H1 (cell line): Measurements from ENCODE around the gene FRY. TPM values are rescaled to one million over a fixed set of nuclear protein-coding genes. Genes with fewer than 3 reads are reported as not detected.

Experiments
- CTCF ChIA-PET: fragments of 300-600 bp; sonication (Branson Sonifier 250); formaldehyde crosslinking; loops from one replicate; lab custom pipeline; 2021; ENCODE audit not compliant: partially characterized antibody; lab: Charles Lee
- POLR2A ChIA-PET: fragments of 300-600 bp; sonication (Branson Sonifier 250); formaldehyde crosslinking; loops from one replicate; lab custom pipeline; 2021; ENCODE audit warnings: inconsistent platforms; ENCODE audit not compliant: partially characterized antibody; lab: Charles Lee
- DNase-seq, 2 experiments: peaks; one replicate each; pipeline versions ENCODE4 v3.0.0 to v3.0.0-alpha.2; 2010 to 2022; ENCODE audit warnings: low spot score in 2 of 2, low read depth in 1 of 2, mixed read lengths in 1 of 2
- FAIRE-seq: peaks from 2 replicates; lab custom pipeline; 2011; peaks lifted over from hg19 to GRCh38; lab: Jason Lieb, UNC
- H2AFZ ChIP-seq: 2 replicates; pipeline ENCODE4 v1.8.1; 2012; ENCODE audit warnings: low read length, inconsistent platforms
- H2AK5ac ChIP-seq: 2 replicates; pipeline ENCODE4 v1.6.1; 2013; ENCODE audit warnings: low read depth, low read length
- H2BK120ac ChIP-seq: replicated peaks from 2 replicates; pipeline ENCODE3; 2013; ENCODE audit warnings: low read depth, low read length, inconsistent platforms
- H2BK12ac ChIP-seq: 2 replicates; pipeline ENCODE4 v1.6.1; 2013; ENCODE audit warnings: low read depth, low read length
- H2BK15ac ChIP-seq: 2 replicates; pipeline ENCODE4 v1.6.1; 2013; ENCODE audit warnings: low read length
- H2BK20ac ChIP-seq: 2 replicates; pipeline ENCODE4 v1.6.1; 2013; ENCODE audit warnings: low read length
- H2BK5ac ChIP-seq: 2 replicates; pipeline ENCODE4 v1.6.1; 2013; ENCODE audit warnings: low read depth, low read length
- H3K14ac ChIP-seq: 2 replicates; pipeline ENCODE4 v1.6.1; 2013; ENCODE audit warnings: inconsistent platforms; ENCODE audit not compliant: insufficient read length
- H3K18ac ChIP-seq: 2 replicates; pipeline ENCODE4 v1.6.1; 2013; ENCODE audit warnings: low read length; ENCODE audit errors: extremely low read depth
- H3K23ac ChIP-seq: 2 replicates; pipeline ENCODE4 v1.6.1; 2013; ENCODE audit warnings: inconsistent platforms; ENCODE audit not compliant: insufficient read length
- H3K23me2 ChIP-seq: 2 replicates; pipeline ENCODE4 v1.6.1; 2013; ENCODE audit warnings: low read depth, low read length
- H3K27ac ChIP-seq: 2 replicates; pipeline ENCODE4 v1.6.1; 2011; ENCODE audit warnings: low read depth, low read length, inconsistent platforms
- H3K27me3 ChIP-seq, 4 experiments: replicated peaks in 1 of 4; 1 replicate in 1 of 4; 2 replicates in 3 of 4; pipeline versions ENCODE4 v1.6.1 to v1.8.1; 2011 to 2013; ENCODE audit warnings: low read length in 3 of 4, mild to moderate bottlenecking in 3 of 4, inconsistent platforms in 2 of 4, mixed read lengths in 2 of 4, moderate library complexity in 1 of 4; ENCODE audit not compliant: control insufficient read depth in 3 of 4, insufficient read depth in 3 of 4; ENCODE audit errors: extremely low read depth in 1 of 4
- H3K36me3 ChIP-seq, 4 experiments: 2 replicates each; pipeline versions ENCODE4 v1.6.1 to v1.8.1; 2011 to 2013; ENCODE audit warnings: mild to moderate bottlenecking in 4 of 4, low read length in 3 of 4, moderate library complexity in 2 of 4, control low read depth in 1 of 4, inconsistent platforms in 1 of 4; ENCODE audit not compliant: insufficient read depth in 4 of 4, control insufficient read depth in 2 of 4
- H3K4ac ChIP-seq: replicated peaks from 2 replicates; pipeline ENCODE3; 2013; ENCODE audit warnings: low read length, low read depth, mixed read lengths, inconsistent platforms; ENCODE audit not compliant: insufficient read length
- H3K4me1 ChIP-seq, 4 experiments: replicated peaks in 1 of 4; 1 replicate in 1 of 4; 2 replicates in 3 of 4; pipeline versions ENCODE4 v1.6.1 to v1.8.1; 2011 to 2013; ENCODE audit warnings: low read length in 3 of 4, inconsistent platforms in 2 of 4, mixed read lengths in 1 of 4; ENCODE audit not compliant: insufficient read depth in 4 of 4, control insufficient read depth in 3 of 4
- H3K4me2 ChIP-seq, 2 experiments: 2 replicates each; pipeline versions ENCODE4 v1.6.1 to v1.8.1; 2011 to 2013; ENCODE audit warnings: low read depth in 2 of 2, low read length in 2 of 2, control low read depth in 1 of 2, inconsistent platforms in 1 of 2, mild to moderate bottlenecking in 1 of 2; ENCODE audit not compliant: insufficient read depth in 1 of 2
- H3K4me3 ChIP-seq, 4 experiments: fragments of 200-600, 300-600 bp in 1 of 4; sonication (generic), shearing (Covaris generic), sonication (Bioruptor Twin) in 1 of 4; 2 replicates each; pipeline versions ENCODE4 v1.5.1 to v1.8.1; 2011 to 2016; ENCODE audit warnings: low read length in 4 of 4, low read depth in 3 of 4, control low read depth in 2 of 4, inconsistent platforms in 2 of 4, mild to moderate bottlenecking in 2 of 4, mixed read lengths in 1 of 4, moderate library complexity in 1 of 4; ENCODE audit not compliant: insufficient read depth in 2 of 4; ENCODE audit errors: extremely low read depth in 1 of 4
- H3K56ac ChIP-seq: replicated peaks from 2 replicates; pipeline ENCODE3; 2013; ENCODE audit warnings: low read depth, mild to moderate bottlenecking, mixed read lengths, low read length, inconsistent platforms; ENCODE audit not compliant: insufficient read length
- H3K79me1 ChIP-seq: 2 replicates; pipeline ENCODE4 v1.6.1; 2013; ENCODE audit warnings: low read depth, low read length, control low read depth
- H3K79me2 ChIP-seq, 2 experiments: 2 replicates each; pipeline versions ENCODE4 v1.6.1 to v1.8.1; 2012 to 2013; ENCODE audit warnings: low read length in 2 of 2, mild to moderate bottlenecking in 2 of 2, inconsistent platforms in 1 of 2; ENCODE audit not compliant: insufficient read depth in 2 of 2, control insufficient read depth in 1 of 2
- H3K9ac ChIP-seq, 4 experiments: replicated peaks in 1 of 4; 1 replicate in 1 of 4; 2 replicates in 3 of 4; pipeline versions ENCODE4 v1.6.1 to v1.8.1; 2011 to 2013; ENCODE audit warnings: low read depth in 3 of 4, low read length in 3 of 4, control low read depth in 2 of 4, mild to moderate bottlenecking in 2 of 4, moderate library complexity in 2 of 4, inconsistent platforms in 1 of 4; ENCODE audit errors: extremely low read depth in 1 of 4
- H3K9me3 ChIP-seq, 2 experiments: 2 replicates each; pipeline versions ENCODE4 v1.6.1 to v1.8.1; 2012 to 2013; ENCODE audit warnings: mild to moderate bottlenecking in 2 of 2, moderate library complexity in 2 of 2, control low read depth in 1 of 2, inconsistent platforms in 1 of 2, low read depth in 1 of 2, low read length in 1 of 2, mixed read lengths in 1 of 2; ENCODE audit not compliant: insufficient read depth in 2 of 2
- H4K20me1 ChIP-seq, 2 experiments: replicated peaks in 1 of 2; 2 replicates each; pipeline versions ENCODE3 to v1.8.1; 2011 to 2013; ENCODE audit warnings: inconsistent platforms in 2 of 2, low read length in 2 of 2, mild to moderate bottlenecking in 1 of 2; ENCODE audit not compliant: insufficient read depth in 2 of 2, control insufficient read depth in 1 of 2
- H4K5ac ChIP-seq: 2 replicates; pipeline ENCODE4 v1.6.1; 2013; ENCODE audit warnings: low read length, low read depth, mixed read lengths, inconsistent platforms; ENCODE audit not compliant: insufficient read length
- H4K8ac ChIP-seq: 2 replicates; pipeline ENCODE4 v1.8.0; 2013; ENCODE audit warnings: mild to moderate bottlenecking, moderate library complexity, low read length, inconsistent platforms; ENCODE audit not compliant: insufficient read depth; ENCODE audit errors: extremely low read depth
- H4K91ac ChIP-seq: replicated peaks from 2 replicates; pipeline ENCODE3; 2013; ENCODE audit warnings: low read length, mixed read lengths, inconsistent platforms; ENCODE audit not compliant: insufficient read length
- CTBP2 ChIP-seq: IDR thresholded peaks from 2 replicates; pipeline ENCODE4 v1.7.0; 2011; ENCODE audit warnings: borderline replicate concordance, mild to moderate bottlenecking, moderate library complexity, mixed read lengths, low read length; ENCODE audit not compliant: insufficient read depth, insufficient read length
- GTF2F1 ChIP-seq: IDR thresholded peaks from 2 replicates; pipeline ENCODE4 v1.6.1; 2012; ENCODE audit warnings: low read depth, low read length, improper control_type of control experiment, borderline replicate concordance
- KDM1A ChIP-seq: fragments of 200-600, 300-600 bp; sonication (generic); IDR thresholded peaks from 2 replicates; pipeline ENCODE4 v1.7.1; 2016; ENCODE audit warnings: mild to moderate bottlenecking, low read length, borderline replicate concordance
- KDM4A ChIP-seq: IDR thresholded peaks from one replicate; pipeline ENCODE4 v1.7.1; 2012; ENCODE audit warnings: low read depth, mild to moderate bottlenecking, moderate library complexity, low read length, inconsistent platforms; ENCODE audit not compliant: severe bottlenecking
- KDM5A ChIP-seq: fragments of 200-600 bp; IDR thresholded peaks from 2 replicates; pipeline ENCODE4 v1.7.1; 2012; ENCODE audit warnings: mild to moderate bottlenecking, low read length, inconsistent platforms, mixed read lengths
- SP4 ChIP-seq: IDR thresholded peaks from 2 replicates; pipeline ENCODE4 v1.6.1; 2012; ENCODE audit warnings: low read length, inconsistent platforms
- WGBS, 2 experiments: shearing (Covaris generic) in 1 of 2; methylation state at CpG; one replicate each; pipeline versions ENCODE4 v1.1.6 to v1.1.7; 2013 to 2015; ENCODE audit warnings: low lambda C conversion rate in 2 of 2, mixed read lengths in 2 of 2, inconsistent platforms in 1 of 2, low coverage in 1 of 2, missing lambda C conversion rate in 1 of 2; ENCODE audit not compliant: insufficient replicate concordance in 2 of 2, insufficient coverage in 1 of 2, insufficient read length in 1 of 2; ENCODE audit errors: extremely low coverage in 1 of 2, missing lambda C conversion rate in 1 of 2; 5-methylcytosine and 5-hydroxymethylcytosine counted together
- polyA plus RNA-seq, 7 experiments: library from polyadenylated mRNA; depleted of rRNA in 3 of 7; stranded (reverse) in 5 of 7; unstranded in 2 of 7; fragments of >200 nt in 5 of 7; fragments of 200-250 nt in 2 of 7; gene quantifications; 1 replicate in 5 of 7; 2 replicates in 1 of 7; 4 replicates in 1 of 7; pipeline versions ENCODE4 v1.2.1 to v1.2.3, GENCODE V29; 2011 to 2013; ENCODE audit warnings: missing spikeins in 2 of 7, mixed read lengths in 2 of 7
- total RNA-seq: library from RNA; stranded (reverse); fragmentation: NEBNext Ultra II Directional; extraction: Animal tissue kit (Norgen Biotek cat#: 25700); gene quantifications from 2 replicates; pipeline ENCODE4 v1.2.1, GENCODE V29; 2021
- TF ChIP-seq, protein P1 (sequence below): IDR thresholded peaks from 2 replicates; pipeline ENCODE4 v1.6.1; 2012; ENCODE audit warnings: inconsistent platforms
- TF ChIP-seq, protein P2 (sequence below): IDR thresholded peaks from 2 replicates; pipeline ENCODE4 v1.6.1; 2011; ENCODE audit warnings: low read depth, mild to moderate bottlenecking, low read length; ENCODE audit not compliant: insufficient read depth

FRY gene
- total and polyA plus RNA-seq, 2 of the 8 experiments (the other 6 are each of a cell fraction or from before 2014, with no cell fraction given) = 4.3 to 9.2 TPM

DNA sequence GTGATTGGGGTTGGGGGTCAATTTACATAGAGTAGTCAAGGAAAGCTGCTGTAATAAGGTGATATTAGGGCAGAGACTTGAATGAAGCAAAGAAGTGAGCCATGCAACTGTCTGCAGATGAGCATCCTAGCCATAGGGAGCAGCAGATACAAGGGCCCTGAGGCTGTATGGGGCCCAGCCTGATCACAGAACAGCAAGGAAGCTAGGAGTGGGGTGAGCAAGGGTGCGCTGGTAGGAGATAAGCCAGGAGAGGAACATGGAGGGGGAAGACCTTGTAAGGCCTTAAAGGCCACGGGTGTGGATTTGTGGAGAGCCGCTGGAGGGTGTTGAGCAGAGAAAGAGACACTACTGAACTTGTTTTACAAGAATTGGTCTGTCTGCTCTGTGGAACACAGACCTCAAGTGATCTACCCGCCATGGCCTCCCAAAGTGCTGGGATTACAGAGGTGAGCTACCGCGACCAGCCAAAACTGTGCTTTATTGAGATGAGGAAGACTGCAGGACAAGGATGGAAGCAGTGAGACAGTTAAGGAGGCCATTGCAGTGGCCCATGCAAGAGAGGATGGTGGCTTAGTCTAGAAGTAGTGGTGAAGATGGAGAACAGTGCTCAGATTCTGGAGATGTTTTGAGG lies 190.6 kb downstream of the FRY start:
- 91% methylated on average over 6 of the region's 6 CpGs; no CpG with 5 or more reads in 1 of the 2 experiments for WGBS, 2 experiments
- POLR2A ChIA-PET = interaction anchor here (0.6 kb wide), 1 partner anchor 109 kb away, joined by 3 read pairs; no protein-coding TSS in a partner anchor
- Histone ChIP-seq H3K23ac (no peak overlapping the region), H2BK5ac (no peak overlapping the region), H4K20me1 (no peaks in the 10 kb centered on the region), H3K4me3 (no peak overlapping the region), H3K9me3 (no peaks in the 10 kb centered on the region)
- CTCF ChIA-PET = interaction anchor here (0.8 kb wide), 2 partner anchors 10 to 87 kb away, joined by 3 read pairs; no protein-coding TSS in a partner anchor
- TF ChIP-seq, protein P1, sequence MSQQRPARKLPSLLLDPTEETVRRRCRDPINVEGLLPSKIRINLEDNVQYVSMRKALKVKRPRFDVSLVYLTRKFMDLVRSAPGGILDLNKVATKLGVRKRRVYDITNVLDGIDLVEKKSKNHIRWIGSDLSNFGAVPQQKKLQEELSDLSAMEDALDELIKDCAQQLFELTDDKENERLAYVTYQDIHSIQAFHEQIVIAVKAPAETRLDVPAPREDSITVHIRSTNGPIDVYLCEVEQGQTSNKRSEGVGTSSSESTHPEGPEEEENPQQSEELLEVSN = no peak
- TF ChIP-seq GTF2F1 (no peak), KDM1A (no peak), KDM4A (no peak), KDM5A (no peak), CTBP2 (no peak), SP4 (no peak)
- TF ChIP-seq, protein P2, sequence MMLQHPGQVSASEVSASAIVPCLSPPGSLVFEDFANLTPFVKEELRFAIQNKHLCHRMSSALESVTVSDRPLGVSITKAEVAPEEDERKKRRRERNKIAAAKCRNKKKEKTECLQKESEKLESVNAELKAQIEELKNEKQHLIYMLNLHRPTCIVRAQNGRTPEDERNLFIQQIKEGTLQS = no peak
- TF ChIP-seq, all 59 proteins: peak for 0
- Histone ChIP-seq H3K9ac (no peak overlapping the region), H3K56ac (no peak overlapping the region), H3K23me2 (no peaks in the 10 kb centered on the region), H2BK15ac (no peak overlapping the region), H2AK5ac (no peak overlapping the region), H3K14ac (no peak overlapping the region), H2BK12ac (no peak overlapping the region), H3K18ac (no peak overlapping the region), H3K4me1 (peaks cover 0 to 3% (median 0%) of the 10 kb centered on the region in 4 experiments; a peak in 1 of 7 replicates), H3K4ac (no peak overlapping the region), H3K79me2 (no peaks in the 10 kb centered on the region), H4K8ac (no peak overlapping the region), H4K91ac (no peak overlapping the region), H3K79me1 (no peaks in the 10 kb centered on the region), H3K27ac (no peak overlapping the region), H3K36me3 (peaks cover 0 to 7% (median 3%) of the 10 kb centered on the region in 4 experiments; a peak in 2 of 8 replicates), H3K27me3 (no peaks in the 10 kb centered on the region), H4K5ac (no peak overlapping the region), H2BK20ac (no peak overlapping the region), H2AFZ (no peak overlapping the region), H3K4me2 (no peak overlapping the region), H2BK120ac (no peak overlapping the region)
- DNase-seq (no peak), FAIRE-seq (no peak)
